IPS DF 19.7 (cell line): Measurements from ENCODE around the gene OR10A6.

Source experiments
- DNase-seq: peaks from one replicate; pipeline ENCODE4 v3.0.0-alpha.2; 2013; ENCODE audit warnings: low read depth, low spot score

OR10A6 gene

GRCh38 chr11:7910286-7910788 is 20.7 kb downstream of the OR10A6 start:
- DNase-seq, result no peak

DNA sequence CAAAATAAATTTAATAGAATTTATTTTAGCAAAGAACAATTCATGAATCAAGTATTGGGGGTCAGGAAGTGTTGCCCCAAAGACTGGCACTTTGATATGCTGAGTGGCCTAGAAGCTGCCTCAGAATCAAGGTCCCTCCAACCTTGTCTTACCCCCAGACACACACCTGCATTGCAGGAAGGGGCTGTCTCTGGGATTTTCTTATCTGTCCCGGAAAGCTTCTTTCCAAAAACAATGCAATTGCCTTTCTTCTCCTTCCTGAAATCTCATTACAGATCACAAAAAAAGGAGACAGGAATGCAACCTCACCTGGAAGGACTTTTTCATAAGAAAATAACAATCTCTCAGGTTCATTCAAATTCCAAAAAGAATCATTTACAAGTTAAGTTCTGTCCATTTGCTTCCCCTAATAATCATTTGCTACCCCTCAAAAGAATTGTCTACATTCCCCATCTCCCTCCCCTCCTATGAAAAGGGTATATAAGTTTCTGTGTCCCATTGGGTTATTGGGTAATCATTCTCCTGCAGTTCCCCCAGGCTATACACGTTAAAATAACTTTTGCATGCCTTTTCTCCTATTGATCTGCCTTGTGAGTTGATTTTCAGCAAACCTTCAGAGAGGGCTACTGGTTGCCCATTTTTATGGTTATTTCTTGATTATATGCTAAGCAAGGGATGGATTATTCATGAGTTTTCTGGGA is 21.3 kb downstream of the OR10A6 start:
- DNase-seq, result no peak

GRCh38 chr11:7907121-7907520 is 23.9 kb downstream of the OR10A6 start:
- no peak for DNase-seq

- no peak for DNase-seq
Observed at GRCh38 chr11:7906481-7906880, 24.6 kb downstream of the OR10A6 start.

DNA sequence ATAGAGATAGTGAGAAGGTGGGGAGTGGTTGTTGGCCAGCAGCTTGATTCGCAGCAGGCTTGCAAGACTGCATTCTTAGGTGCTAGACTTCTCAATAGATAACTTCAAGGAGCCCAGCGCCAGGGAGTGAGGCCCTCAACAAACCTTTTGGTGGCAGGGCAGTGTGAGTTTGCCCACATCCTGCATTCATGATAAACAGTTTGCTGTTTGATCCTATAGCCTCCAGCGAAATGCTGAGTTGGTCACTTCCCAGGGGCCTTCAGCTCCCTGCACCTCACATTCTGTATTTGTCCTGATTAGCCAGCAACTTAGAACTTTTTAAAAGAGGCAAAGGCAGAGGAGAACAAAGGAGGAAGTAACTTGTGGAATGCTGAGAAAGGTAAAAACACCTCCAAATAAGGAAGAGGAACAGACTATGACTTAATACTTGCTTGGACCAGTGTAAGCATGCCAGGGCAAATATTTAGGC is 25.1 kb downstream of the OR10A6 start:
- no peak for DNase-seq

GRCh38 chr11:7905549-7905948 is 25.5 kb downstream of the OR10A6 start:
- no peak for DNase-seq

- no peak for DNase-seq
Observed at GRCh38 chr11:7904917-7905316, 26.2 kb downstream of the OR10A6 start.

DNA sequence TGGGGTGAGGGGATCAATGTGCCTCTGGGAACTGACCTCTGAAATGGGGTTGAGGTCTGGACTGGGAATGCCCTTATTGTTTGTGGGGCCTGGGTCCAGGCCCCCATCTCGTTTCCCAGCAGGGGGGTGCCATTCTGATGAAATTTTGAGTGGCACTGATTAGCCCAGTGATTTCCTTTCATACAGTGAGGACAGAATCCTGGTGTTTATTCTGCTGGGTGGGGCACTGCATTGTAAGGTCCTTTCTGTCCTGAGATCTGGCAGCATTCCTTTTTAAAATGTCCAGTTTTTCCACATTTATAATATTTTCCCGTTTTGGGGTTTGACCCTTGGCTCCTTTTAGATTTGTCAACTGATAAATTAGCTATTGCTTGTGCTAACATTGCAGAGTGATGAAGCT is 27.1 kb downstream of the OR10A6 start:
- DNase-seq, result no peak

- no peak for DNase-seq
Observed at GRCh38 chr11:7901319-7901854, 29.7 kb downstream of the OR10A6 start.

- no peak for DNase-seq
Observed at GRCh38 chr11:7900686-7901085, 30.4 kb downstream of the OR10A6 start.

- no peak for DNase-seq
Observed at GRCh38 chr11:7899418-7899817, 31.6 kb downstream of the OR10A6 start.

DNA sequence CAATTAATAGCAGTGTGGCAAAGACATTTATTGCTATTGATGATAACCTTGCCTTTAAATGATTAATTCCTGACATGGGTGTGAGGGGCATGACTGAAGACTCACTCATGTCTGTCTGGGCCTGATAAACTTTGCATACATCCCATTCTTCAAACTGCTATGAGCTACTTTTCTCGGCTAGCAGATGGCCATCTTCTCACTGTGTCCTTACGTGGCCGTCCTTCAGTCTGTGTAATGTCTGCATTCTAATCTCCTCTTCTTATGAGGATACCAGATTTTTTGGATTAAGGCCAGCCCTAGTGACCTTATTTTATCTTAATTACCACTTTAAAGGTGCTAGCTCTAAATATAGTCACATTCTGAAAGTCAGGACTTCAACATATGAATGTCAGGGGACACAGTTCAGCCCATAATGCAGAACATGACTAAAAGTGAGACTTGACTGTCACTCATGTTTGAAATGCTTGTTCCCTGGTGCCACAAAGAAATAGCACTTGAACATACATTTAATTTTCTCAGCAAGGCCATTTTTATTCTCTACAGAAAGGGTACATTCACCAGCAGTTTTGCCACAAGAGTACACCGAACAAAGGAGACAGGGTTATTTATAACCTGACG is 32.3 kb downstream of the OR10A6 start:
- no peak for DNase-seq

GRCh38 chr11:7896009-7896785 is 34.9 kb downstream of the OR10A6 start:
- no peak for DNase-seq

- no peak for DNase-seq
Observed at GRCh38 chr11:7894251-7894650, 36.8 kb downstream of the OR10A6 start.

DNA sequence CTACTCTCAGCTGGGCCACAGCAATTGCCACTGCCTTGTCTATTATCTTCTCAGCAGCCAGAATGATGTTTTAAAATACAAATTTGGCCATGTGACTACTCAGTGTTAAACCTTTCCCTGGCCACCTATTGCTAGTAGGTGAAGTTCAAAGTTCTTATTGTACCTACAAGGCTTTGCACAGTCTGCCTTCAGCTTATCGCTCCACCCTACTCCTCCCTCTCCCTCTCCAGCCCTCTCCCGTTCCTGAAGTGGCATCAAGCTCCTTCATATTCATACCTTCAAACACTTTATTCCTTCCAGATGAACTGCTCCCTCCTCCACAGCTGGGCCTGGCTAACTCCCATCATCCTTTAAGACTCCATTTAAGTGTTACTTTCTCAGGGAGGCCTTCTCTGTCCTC is 37.3 kb downstream of the OR10A6 start:
- DNase-seq, result no peak

DNA sequence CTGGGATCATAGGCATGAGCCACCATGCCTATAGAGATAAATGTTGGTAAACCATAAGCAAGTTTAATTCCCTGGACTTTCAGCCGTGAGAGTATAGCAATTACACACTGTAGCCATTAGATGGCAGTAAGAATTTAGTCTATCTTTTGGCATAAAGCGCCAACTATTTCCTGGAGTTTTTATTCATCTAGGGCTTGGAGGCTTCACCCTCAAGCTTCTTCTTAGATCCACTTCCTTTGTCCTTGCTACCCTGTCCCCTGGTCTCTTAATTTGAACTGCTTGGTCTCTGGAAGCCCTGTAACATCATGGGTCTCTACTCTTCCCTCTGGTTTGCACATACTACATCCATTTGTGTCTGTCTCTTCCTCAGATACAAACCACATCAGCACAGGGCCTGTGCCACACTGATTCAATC is 38.2 kb downstream of the OR10A6 start:
- no peak for DNase-seq

GRCh38 chr11:7892059-7892699 is 38.9 kb downstream of the OR10A6 start:
- DNase-seq, result no peak

DNA sequence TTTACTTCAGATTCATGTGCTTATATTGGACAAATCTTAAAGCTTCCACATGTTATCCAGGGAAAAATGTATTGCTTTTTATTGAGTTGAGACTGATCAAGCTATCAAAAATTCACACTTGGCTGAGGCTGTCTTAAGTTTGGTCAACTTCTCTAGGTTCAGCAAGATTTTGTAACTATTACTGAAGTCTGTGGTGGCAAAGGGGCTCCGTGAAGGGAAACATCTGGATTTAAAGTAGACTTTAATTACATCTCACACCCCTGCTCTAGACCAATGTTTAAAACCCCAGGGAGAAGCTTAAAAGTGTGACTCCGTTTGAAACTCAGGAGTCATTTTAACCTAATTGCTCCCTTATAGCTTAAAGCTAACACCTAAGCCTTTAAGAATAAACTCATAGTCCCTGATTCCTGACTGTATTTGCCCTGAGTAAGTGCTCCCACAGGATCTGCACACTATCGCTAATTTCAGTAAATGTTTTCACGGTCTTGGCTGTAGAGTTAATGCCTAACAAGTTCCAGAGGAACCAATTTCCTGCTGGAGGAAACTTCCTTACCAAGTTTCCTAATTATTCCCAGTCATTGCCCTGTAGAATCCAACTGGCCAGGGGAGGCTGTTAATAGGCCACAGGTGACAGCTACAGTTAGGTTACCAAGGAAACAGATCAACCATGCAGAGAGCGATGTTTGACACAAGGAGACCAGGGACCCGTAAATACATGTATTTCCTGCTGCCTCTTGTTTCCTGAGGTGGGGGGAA is 40.5 kb downstream of the OR10A6 start:
- no peak for DNase-seq

GRCh38 chr11:7889985-7890384 is 41.1 kb downstream of the OR10A6 start:
- no peak for DNase-seq

- no peak for DNase-seq
Observed at GRCh38 chr11:7882860-7883259, 48.2 kb downstream of the OR10A6 start.
